AG04449 (cell line): Measurements from ENCODE around the gene RDH5.

Source experiments
- CTCF ChIA-PET: fragments of 350-600 bp; formaldehyde crosslinking; extraction: SDS; loops from one replicate; lab custom pipeline; 2021; ENCODE audit warnings: antibody characterized with exemption; lab: Yijun Ruan, JAX
- POLR2A ChIA-PET: fragments of 400-600, 350-600 bp; formaldehyde crosslinking; extraction: SDS; loops from one replicate; lab custom pipeline; 2020; ENCODE audit warnings: antibody characterized with exemption, inconsistent platforms; lab: Yijun Ruan, JAX
- DNase-seq: peaks from one replicate; pipeline ENCODE4 v3.0.0-alpha.2; 2010; ENCODE audit warnings: low read depth, low spot score
- H3K4me3 ChIP-seq: 2 replicates; pipeline ENCODE4 v1.5.1; 2011; ENCODE audit warnings: low read depth, mild to moderate bottlenecking, control low read depth, low read length
- CTCF ChIP-seq: IDR thresholded peaks from one replicate; pipeline ENCODE4 v1.5.1; 2011; ENCODE audit warnings: mild to moderate bottlenecking, moderate library complexity, low read length, control low read depth, inconsistent platforms; ENCODE audit not compliant: insufficient read depth; ENCODE audit errors: missing control alignments

Gene RDH5

GRCh38 chr12:55729819-55730818 lies 9.9 kb downstream of the RDH5 start:
- peak; percentile 13 for TF ChIP-seq CTCF
- ChIA-PET POLR2A (interaction anchor here (0.7 to 2.2 kb wide), 13 partner anchors 8 to 374 kb away, joined by 3 to 39 read pairs (median 5); partner anchors contain the start of genes BLOC1S1, DNAJC14, GDF11 and ITGA7), CTCF (interaction anchor here (0.7 to 4.3 kb wide), 13 partner anchors 9 to 459 kb away, joined by 3 to 63 read pairs (median 5); partner anchors contain the start of genes BLOC1S1 and SMARCC2)
- peak overlapping the region; percentile 88 for H3K4me3 ChIP-seq
- no peak for DNase-seq

- no peak for DNase-seq
- CTCF ChIA-PET = no interaction called here
- POLR2A ChIA-PET = no interaction called here
- H3K4me3 ChIP-seq = no peak overlapping the region
- TF ChIP-seq CTCF = no peak
These were observed 12.1 kb downstream of the RDH5 start for GRCh38 chr12:55732288-55732687.

GRCh38 chr12:55733021-55733555 lies 12.9 kb downstream of the RDH5 start:
- DNase-seq = no peak
- H3K4me3 ChIP-seq = no peak overlapping the region
- no peak for TF ChIP-seq CTCF
- CTCF ChIA-PET = no interaction called here
- POLR2A ChIA-PET = interaction anchor here (0.8 kb wide), 1 partner anchor 97 kb away, joined by 3 read pairs; no protein-coding TSS in a partner anchor

GRCh38 chr12:55733858-55734257 lies 13.7 kb downstream of the RDH5 start:
- POLR2A ChIA-PET = interaction anchor here (0.8 kb wide), 1 partner anchor 97 kb away, joined by 3 read pairs; no protein-coding TSS in a partner anchor
- no peak for DNase-seq
- CTCF ChIA-PET = interaction anchor here (1.7 to 7.8 kb wide), 2 partner anchors 9 to 11 kb away, joined by 4 to 79 read pairs; partner anchors contain the start of genes GDF11 and RDH5
- TF ChIP-seq CTCF = no peak
- H3K4me3 ChIP-seq = no peak overlapping the region

- no peak overlapping the region for H3K4me3 ChIP-seq
- ChIA-PET POLR2A (no interaction called here), CTCF (interaction anchor here (0.9 to 7.8 kb wide), 6 partner anchors 9 to 89 kb away, joined by 3 to 79 read pairs (median 30); partner anchors contain the start of genes GDF11 and RDH5)
- no peak for TF ChIP-seq CTCF
- DNase-seq = no peak
These were observed 14.4 kb downstream of the RDH5 start for GRCh38 chr12:55734595-55734994.
